Activated CD8-positive, alpha-beta T cell treated with anti-CD3 and anti-CD28 coated beads for 36 hours (primary cell): Measurements from ENCODE around the gene DDRGK1. TPM values are rescaled to one million over a fixed set of nuclear protein-coding genes. Genes with fewer than 3 reads are reported as not detected.

Source experiments
- ATAC-seq: fragments of 200-7000 bp; cut with Tn5 transposase; one replicate; pipeline ENCODE4 v1.10.0; 2021; ENCODE audit warnings: mild to moderate bottlenecking, moderate library complexity
- CTCF ChIA-PET: fragments of 350-600 bp; sonication (Branson Sonifier 250); formaldehyde crosslinking; loops from one replicate; lab custom pipeline; 2021; ENCODE audit warnings: antibody characterized with exemption; lab: Charles Lee
- POLR2A ChIA-PET: fragments of 350-600 bp; sonication (Branson Sonifier 250); formaldehyde crosslinking; loops from one replicate; lab custom pipeline; 2021; ENCODE audit warnings: antibody characterized with exemption; lab: Charles Lee
- DNase-seq: peaks from one replicate; pipeline ENCODE4 v3.0.0-alpha.2; 2020
- H3K27ac Mint-ChIP-seq: one replicate; pipeline ENCODE4 v1.8.0; 2021; ENCODE audit warnings: mild to moderate bottlenecking, mixed read lengths
- H3K27me3 Mint-ChIP-seq: one replicate; pipeline ENCODE4 v1.8.0; 2021; ENCODE audit warnings: mixed read lengths
- H3K36me3 Mint-ChIP-seq: one replicate; pipeline ENCODE4 v1.8.0; 2021; ENCODE audit warnings: low read depth, mixed read lengths
- H3K4me1 Mint-ChIP-seq: one replicate; pipeline ENCODE4 v1.8.0; 2021; ENCODE audit warnings: low read depth, mixed read lengths
- H3K4me3 Mint-ChIP-seq: one replicate; pipeline ENCODE4 v1.8.0; 2021; ENCODE audit warnings: mild to moderate bottlenecking, moderate library complexity, mixed read lengths
- H3K9me3 Mint-ChIP-seq: one replicate; pipeline ENCODE4 v1.8.0; 2021; ENCODE audit warnings: mixed read lengths
- intact Hi-C: fragments of 100-400 bp; cut with micrococcal nuclease; formaldehyde crosslinking; loops from one replicate; pipeline ENCODE4 v1.10.0; 2022
- total RNA-seq, 2 experiments: library from RNA; stranded (reverse); gene quantifications; one replicate each; pipeline ENCODE4 v1.2.3, GENCODE V29; 2021
- TF ChIP-seq, protein P1 (sequence below): fragments of 200-600 bp; IDR thresholded peaks from one replicate; pipeline ENCODE4 v1.8.0; 2022; ENCODE audit warnings: antibody characterized with exemption, mild to moderate bottlenecking

DDRGK1 gene
- total RNA-seq, 2 experiments from 2014 or later, result 50.1 to 54.1 TPM

DNA sequence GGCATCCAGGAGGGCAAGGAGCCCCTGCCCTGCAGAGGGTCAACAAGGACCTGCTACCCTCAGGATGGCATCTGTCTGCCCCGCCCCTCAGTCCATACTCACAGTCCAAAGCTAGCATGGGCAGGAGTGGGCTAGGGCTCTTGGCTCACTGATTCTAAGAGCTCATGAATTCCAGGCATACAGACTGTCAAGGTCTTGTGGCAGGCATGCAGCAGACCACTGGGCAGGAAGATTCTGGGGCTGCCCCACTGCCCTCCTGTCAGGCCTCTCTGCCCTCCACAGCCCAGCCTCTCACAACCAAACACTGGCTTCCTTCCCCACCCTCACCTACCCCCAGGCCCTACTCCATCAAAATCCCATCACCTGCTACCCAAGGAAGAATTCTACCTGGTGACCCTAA lies 40.1 kb upstream of the DDRGK1 start:
- ATAC-seq (no peak), DNase-seq (no peak)
- Mint-ChIP-seq H3K36me3 (no peaks in the 10 kb centered on the region), H3K4me3 (no peak overlapping the region), H3K27ac (no peak overlapping the region), H3K27me3 (peaks cover 42% of the 10 kb centered on the region), H3K9me3 (no peaks in the 10 kb centered on the region), H3K4me1 (peaks cover 7% of the 10 kb centered on the region)
- POLR2A ChIA-PET, result no interaction called here
- TF ChIP-seq, protein P1, sequence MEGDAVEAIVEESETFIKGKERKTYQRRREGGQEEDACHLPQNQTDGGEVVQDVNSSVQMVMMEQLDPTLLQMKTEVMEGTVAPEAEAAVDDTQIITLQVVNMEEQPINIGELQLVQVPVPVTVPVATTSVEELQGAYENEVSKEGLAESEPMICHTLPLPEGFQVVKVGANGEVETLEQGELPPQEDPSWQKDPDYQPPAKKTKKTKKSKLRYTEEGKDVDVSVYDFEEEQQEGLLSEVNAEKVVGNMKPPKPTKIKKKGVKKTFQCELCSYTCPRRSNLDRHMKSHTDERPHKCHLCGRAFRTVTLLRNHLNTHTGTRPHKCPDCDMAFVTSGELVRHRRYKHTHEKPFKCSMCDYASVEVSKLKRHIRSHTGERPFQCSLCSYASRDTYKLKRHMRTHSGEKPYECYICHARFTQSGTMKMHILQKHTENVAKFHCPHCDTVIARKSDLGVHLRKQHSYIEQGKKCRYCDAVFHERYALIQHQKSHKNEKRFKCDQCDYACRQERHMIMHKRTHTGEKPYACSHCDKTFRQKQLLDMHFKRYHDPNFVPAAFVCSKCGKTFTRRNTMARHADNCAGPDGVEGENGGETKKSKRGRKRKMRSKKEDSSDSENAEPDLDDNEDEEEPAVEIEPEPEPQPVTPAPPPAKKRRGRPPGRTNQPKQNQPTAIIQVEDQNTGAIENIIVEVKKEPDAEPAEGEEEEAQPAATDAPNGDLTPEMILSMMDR, result no peak
- CTCF ChIA-PET, result no interaction called here
- intact Hi-C loops, result no loop called here

DNA sequence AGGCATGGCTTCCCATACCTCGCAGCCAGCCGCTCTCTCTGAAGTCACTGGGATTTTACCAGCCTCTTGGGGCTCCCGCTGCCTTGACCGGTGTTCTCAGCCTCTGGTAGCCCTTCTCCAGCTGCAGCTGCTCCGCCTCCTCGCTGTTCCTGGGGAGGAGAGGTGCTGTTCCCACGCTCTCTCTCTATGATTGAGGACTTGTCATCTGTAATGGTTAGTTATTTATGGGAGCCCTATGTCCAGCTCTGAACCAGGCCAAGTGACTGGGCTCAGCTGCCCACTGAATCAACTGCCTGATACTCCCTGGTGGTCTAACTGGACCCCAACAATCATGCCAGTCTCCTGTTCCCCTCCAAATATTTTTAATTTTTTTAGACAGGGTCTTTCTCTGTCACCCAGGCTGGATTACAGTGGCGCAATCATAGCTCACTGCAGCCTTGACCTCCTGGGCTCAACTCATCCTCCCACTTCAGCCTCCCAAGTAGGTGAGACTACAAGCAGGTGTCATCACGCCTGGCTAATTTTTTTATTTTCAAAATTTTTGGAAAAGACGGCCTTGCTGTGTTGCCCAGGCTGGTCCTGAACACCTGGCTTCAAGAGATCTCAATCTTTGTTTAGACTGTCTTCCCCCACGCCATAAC lies 39.4 kb upstream of the DDRGK1 start:
- Mint-ChIP-seq H3K36me3 (no peaks in the 10 kb centered on the region), H3K27me3 (peaks cover 42% of the 10 kb centered on the region), H3K4me3 (no peak overlapping the region), H3K4me1 (peaks cover 6% of the 10 kb centered on the region), H3K27ac (no peak overlapping the region), H3K9me3 (no peaks in the 10 kb centered on the region)
- ChIA-PET CTCF (no interaction called here), POLR2A (interaction anchor here (0.9 kb wide), 1 partner anchor 13 kb away, joined by 3 read pairs; no protein-coding TSS in a partner anchor)
- DNase-seq, result no peak
- TF ChIP-seq, protein P1, result no peak
- intact Hi-C loops, result no loop called here
- ATAC-seq, result no peak

DNA sequence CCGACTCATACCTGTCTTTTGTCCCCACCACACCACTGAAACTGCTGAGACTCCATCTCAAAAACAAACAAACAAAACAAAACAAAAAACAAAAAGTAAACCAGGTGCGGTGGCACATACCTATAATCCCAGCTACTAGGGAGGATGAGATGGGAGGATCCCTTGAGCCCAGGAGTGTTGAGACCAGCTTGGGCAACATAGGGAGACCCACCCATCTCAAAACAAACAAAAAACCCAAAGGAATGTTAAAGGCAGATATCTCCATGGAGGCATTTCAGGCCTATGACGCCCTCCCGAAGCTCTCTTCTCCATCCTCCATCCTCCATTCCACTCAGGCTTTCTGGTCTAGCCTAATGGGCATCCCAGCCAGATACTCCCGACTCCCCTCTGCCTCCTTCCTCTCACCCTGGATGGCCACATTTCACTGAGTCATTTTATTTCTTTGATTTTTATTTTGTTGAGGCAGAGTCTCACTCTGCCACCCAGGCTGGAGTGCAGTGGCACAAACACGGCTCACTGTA lies 37.8 kb upstream of the DDRGK1 start:
- ChIA-PET POLR2A (no interaction called here), CTCF (no interaction called here)
- intact Hi-C loops, result no loop called here

DNA sequence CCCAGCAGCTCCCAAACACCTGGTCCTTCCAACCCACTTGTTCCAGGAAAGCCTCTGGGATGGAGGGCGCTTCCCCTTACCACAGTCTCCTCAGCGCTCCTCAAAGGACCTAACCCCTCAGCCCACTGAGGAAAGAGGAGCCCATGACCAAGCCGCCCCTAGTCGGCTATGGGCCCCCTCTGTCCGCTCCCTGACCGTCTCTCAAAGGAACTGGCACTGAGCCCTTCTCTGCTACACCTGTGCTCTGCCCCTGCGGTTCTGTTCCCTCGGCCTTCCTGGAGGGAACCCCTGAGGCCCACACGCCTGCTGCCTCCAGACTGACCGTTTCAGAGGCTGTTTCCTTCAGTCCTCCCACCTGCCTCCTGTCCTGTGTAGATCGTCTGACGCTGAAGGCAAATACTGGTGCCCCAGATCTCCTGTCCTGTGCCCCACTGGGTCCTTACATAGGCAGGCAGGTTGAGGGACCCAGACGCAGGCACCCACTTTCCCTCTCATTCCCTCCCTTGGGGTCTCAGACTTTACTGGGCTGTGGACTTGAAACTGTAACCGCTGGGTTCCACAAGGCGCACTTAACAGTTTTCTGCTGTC lies 36.4 kb upstream of the DDRGK1 start:
- H3K4me3 Mint-ChIP-seq, result no peak overlapping the region
- no peaks in the 10 kb centered on the region for H3K36me3 Mint-ChIP-seq
- H3K4me1 Mint-ChIP-seq, result peaks cover 6% of the 10 kb centered on the region
- ChIA-PET CTCF (interaction anchor here (2.6 kb wide), 1 partner anchor 22 kb away, joined by 14 read pairs; no protein-coding TSS in a partner anchor), POLR2A (no interaction called here)
- intact Hi-C loops, result no loop called here
- TF ChIP-seq, protein P1, result no peak
- ATAC-seq, result no peak
- H3K27ac Mint-ChIP-seq, result no peak overlapping the region
- peaks cover 48% of the 10 kb centered on the region for H3K27me3 Mint-ChIP-seq
- no peak for DNase-seq
- no peaks in the 10 kb centered on the region for H3K9me3 Mint-ChIP-seq

More for the DNA sequence above, 37.8 kb upstream of the DDRGK1 start:
- no peak overlapping the region for H3K27ac Mint-ChIP-seq
- peaks cover 6% of the 10 kb centered on the region for H3K4me1 Mint-ChIP-seq
- H3K27me3 Mint-ChIP-seq, result peaks cover 39% of the 10 kb centered on the region
- H3K36me3 Mint-ChIP-seq, result no peaks in the 10 kb centered on the region
- no peak overlapping the region for H3K4me3 Mint-ChIP-seq
- ATAC-seq (no peak), DNase-seq (no peak)
- no peaks in the 10 kb centered on the region for H3K9me3 Mint-ChIP-seq
- TF ChIP-seq, protein P1, result no peak
